Heart left ventricle (tissue), 13 donors: ENCODE measurements around the gene GAS7.

Experiments used
- CTCF ChIP-seq, 12 donors: fragments of 200-600 bp; sonication (generic) in 4 of 12; IDR thresholded peaks; one replicate each; pipeline versions ENCODE4 v1.5.0 to v1.8.0; 2018 to 2022; ENCODE audit warnings: antibody characterized with exemption in 12 of 12, mild to moderate bottlenecking in 5 of 12
- POLR2A ChIP-seq, 2 donors: fragments of 450-650 bp; IDR thresholded peaks; one replicate each; pipeline ENCODE4 v1.6.1; 2017; ENCODE audit warnings: antibody characterized with exemption in 2 of 2, mild to moderate bottlenecking in 2 of 2, moderate library complexity in 2 of 2
- donor health status: ischemic (EF 13 %, LVEDD 7.1; RV severe dilation, severe dysfunction).
- donor health status: DM: no; HTN: yes; CAD: no.
- donor health status: DM: no; HTN: no; CAD: no.
- donor health status: ischemic (EF 25% LVEDD 6.9; RV normal size, moderate dysfunction).
- donor health status: ischemic (EF 25% LVEDD 5.7; RV mildly dilated, moderate dysfunction).
- donor health status: ischemic (EF 35%, LVEDD 5.7; RV mildly dilated, moderate dysfunction).
- donor health status: nonischemic (EF 11% LVEDD 7.7; RV severe dilation, severe dysfunction).
- donor health status: DM: yes; HTN: yes; CAD: no.
- donor health status: PGD.
- donor health status: ischemic (EF 29% LVEDD 5.4; RV normal size, mild dysfunction).
- donor health status: nonischemic (EF 23%, LVEDD 6.1; RV moderate dilation, normal function).

- TF ChIP-seq POLR2A (IDR thresholded peaks at IDR 0.05): no peak
- TF ChIP-seq CTCF (IDR thresholded peaks at IDR 0.05): peak; percentile 31 to 67 (median 49)
These were observed 308.3 kb downstream of the GAS7 start for GRCh38 chr17:9890124-9890523.
